SHP77 (cell line): Measurements from ENCODE around the gene PRM3.
A peak's percentile ranks its signal among the peaks of the same experiment; 100 is the strongest.

Experiments
- DNase-seq, 2 experiments: peaks; one replicate each; lab custom pipeline; 2025; lab: John Stamatoyannopoulos, UW

PRM3 gene

DNA sequence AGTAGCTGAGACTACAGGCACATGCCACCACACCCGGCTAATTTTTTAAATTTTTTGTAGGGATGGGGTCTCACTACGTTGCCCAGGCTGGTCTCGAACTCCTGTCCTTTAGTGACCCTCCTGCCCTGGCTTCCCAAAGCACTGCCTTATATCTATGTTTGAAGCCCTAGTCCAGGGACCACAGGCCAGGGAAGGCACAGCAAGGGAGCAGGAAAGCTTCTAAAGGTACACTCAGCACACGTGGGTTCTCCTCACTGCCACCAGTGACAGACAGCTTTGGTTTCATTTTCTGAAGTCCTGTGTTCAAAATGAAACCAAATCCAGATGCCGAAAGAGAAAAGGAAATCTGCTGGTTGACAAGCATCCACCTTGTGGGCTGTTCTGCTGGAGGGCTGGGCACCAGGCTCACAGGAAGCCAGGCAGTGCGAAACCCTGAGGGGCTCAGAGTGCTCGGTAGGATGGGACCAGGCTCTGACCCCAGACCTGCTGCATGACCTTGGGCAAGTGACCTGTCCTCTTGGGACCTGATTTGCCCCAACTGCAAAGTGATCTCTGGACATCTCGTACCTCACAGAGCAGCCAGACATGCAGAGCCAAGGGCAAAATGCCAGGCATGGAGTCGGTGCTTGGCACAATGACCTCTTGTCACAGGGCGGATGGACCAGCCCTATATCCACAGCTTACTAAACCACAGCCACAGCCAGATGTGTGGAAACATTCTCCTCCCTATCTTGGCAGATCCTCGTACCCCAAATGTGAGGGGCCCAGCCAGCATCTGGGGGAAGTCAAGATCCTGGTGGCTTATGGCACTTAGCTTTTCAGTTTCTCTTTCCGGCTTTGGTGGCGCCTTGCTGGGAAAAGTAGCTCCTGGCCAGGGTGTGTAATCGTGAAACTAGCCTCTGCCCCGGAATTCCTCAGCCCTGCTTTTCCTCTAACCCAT lies 14.6 kb downstream of the PRM3 start:
- DNase-seq = no peak

DNA sequence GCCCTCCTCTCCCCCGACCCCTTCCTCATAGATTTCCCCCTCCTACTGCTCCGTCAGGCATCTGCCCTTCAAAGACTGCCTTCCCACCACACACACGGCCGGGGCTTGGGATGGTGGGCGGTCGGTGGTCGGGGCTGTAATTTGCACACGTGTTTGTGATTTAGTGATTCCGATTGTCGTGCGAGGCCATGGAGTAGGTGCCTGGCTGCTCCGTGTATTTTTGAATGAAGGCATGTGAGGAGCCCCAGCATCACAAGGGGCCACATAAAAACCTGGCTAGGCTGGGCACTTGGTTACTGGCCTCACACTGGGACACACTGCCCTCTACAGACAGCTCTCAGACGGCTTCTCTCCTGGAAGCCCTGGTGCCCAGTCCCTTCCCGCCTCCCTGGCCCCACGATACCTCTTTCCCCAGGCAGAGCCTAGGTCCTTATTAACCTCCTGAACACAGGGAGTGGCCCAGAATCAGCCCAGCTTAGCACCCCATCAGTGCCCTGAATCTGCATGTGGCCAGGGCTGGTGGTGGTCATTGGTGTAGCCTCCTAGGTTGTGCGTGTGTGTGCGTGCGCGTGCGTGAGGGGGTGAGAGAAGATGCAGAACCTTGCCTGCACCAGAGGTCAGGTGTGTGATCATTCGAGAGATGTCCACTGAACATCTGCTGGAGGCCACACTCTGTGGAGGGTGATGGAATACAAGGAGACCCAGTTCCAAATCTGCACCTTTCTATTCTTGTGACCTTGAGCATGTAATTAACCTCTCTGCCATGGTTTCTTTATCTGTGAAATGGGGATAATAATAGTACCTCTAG lies 16.1 kb downstream of the PRM3 start:
- DNase-seq = peak; percentile 79 to 82

DNA sequence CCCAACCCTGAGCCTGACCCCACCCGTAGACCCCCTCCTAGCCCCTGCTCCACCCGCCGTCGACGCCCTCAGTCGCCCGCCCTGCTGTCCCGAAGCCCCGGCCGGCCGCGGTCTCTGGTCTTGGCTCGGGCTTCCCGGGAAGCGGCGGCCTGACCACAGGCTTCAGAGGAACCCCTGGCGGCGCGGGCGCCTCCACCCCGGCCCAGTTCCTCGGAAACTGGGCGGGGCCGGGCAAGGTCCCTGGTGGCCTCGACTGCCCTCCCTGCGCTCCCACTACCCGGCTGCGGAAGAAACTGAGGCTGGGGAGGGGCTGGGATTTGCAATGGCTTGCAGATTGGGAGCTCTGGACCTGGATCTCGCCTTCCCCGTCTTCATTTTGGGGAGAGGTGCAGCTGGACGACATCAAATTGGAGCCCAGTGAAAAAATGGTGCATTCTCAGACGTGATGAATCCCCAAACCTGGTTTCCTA lies 16.7 kb downstream of the PRM3 start:
- no peak for DNase-seq

DNA sequence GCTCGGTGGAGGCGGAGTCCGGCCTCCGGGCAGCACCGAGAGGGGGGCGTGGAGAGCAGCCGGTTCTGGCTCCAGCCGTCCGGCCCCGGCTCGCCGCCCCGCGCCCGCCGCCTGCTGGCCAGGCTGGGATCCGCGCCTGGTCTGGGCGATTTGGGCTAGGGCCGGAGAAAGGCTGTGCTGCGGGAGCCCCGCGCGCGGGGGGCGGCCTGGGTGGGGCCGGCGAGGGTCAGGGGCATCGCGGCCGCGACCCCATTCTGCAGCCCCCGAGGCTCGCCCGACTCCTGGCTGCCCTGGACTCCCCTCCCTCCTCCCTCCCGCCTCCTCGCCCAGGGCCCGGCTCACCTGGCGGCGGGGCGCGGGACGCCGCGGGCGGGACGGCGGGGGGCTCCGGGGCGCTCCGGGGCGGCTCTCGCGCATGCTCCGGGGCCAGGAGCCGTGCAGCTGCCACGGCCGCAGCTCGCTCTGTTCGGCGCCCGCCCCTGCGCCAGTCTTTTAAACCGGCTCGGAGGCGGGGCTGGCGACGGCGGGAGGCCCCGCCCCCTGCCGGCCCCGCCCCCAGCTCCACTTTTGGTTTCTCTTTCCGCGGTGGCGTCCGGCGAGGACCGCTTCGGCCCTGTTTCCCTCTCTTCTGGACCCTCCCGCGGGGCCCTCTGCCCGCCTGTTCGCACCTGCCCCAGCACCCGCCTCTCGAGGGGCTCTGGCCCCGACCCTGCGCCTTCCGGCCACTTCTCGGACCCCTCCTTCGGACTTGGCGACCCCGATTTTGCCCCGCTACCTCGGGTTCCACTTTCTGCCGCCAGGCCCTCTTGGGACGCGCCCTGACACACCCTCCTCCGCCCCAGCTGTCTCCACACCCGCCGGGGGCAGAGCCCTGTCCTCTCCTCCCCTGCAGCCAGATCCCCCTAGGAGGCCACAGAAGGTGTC lies 17.4 kb downstream of the PRM3 start, which contains the start of gene SOCS1:
Gene SOCS1 (minus strand): TSS at position 468 of the 924 bp plus-strand sequence. CDS start 726 bp downstream, outside the sequence.
- DNase-seq = peak; percentile 58 to 68

DNA sequence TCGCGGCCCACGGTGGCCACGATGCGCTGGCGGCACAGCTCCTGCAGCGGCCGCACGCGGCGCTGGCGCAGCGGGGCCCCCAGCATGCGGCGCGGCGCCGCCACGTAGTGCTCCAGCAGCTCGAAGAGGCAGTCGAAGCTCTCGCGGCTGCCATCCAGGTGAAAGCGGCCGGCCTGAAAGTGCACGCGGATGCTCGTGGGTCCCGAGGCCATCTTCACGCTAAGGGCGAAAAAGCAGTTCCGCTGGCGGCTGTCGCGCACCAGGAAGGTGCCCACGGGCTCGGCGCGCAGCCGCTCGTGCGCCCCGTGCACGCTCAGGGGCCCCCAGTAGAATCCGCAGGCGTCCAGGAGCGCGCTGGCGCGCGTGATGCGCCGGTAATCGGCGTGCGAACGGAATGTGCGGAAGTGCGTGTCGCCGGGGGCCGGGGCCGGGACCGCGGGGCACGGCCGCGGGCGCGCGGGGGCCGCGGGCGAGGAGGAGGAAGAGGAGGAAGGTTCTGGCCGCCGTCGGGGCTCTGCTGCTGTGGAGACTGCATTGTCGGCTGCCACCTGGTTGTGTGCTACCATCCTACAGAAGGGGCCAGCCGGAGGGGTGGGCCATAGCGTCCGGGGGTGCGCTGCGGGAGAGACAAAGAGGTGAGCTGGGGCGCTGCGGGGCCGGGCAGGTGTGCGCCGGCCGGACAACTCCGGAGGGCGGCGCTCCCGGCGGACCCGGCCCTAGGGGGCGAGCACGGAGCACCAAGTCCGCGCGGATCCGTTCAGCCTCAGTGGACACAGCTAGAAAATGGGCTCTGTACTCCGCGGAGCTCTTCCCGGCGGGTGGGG lies 18.3 kb downstream of the PRM3 start:
- peak; percentile 27 to 43 for DNase-seq

DNA sequence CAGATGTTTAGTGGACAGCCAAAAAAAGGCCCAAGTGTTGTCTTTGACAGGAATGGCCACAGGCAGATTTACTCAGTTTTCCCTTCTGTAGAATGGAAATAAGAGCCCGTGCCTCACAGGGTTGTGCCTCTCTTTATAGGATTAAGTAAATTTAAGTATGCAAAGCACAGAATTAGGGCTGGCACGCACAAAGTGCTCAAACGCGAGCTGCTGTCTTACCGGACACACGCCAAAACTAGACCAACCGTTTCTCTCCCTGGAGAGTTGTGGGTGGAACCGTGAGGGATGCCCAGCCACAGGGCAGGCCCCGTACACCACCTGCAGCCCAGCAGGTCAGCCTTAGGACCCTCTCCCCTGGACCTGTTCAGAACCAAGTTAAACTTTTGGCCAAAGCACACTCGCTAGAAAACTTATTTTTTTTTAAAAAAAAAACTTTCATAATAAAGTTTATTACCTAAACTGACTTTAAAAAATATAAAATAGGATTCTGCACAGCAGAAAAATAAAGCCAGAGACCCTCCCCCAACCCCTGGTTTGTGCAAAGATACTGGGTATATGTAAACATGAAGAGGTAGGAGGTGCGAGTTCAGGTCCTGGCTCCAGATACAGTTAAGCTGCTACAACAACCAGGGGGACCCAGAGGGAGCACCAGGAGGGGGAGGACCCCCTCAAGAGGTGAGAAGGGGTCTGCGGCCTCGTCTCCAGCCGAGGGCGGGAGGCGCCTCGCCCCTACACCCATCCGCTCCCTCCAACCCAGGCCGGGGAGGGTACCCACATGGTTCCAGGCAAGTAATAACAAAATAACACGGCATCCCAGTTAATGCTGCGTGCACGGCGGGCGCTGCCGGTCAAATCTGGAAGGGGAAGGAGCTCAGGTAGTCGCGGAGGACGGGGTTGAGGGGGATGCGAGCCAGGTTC lies 19.2 kb downstream of the PRM3 start:
- DNase-seq = no peak

DNA sequence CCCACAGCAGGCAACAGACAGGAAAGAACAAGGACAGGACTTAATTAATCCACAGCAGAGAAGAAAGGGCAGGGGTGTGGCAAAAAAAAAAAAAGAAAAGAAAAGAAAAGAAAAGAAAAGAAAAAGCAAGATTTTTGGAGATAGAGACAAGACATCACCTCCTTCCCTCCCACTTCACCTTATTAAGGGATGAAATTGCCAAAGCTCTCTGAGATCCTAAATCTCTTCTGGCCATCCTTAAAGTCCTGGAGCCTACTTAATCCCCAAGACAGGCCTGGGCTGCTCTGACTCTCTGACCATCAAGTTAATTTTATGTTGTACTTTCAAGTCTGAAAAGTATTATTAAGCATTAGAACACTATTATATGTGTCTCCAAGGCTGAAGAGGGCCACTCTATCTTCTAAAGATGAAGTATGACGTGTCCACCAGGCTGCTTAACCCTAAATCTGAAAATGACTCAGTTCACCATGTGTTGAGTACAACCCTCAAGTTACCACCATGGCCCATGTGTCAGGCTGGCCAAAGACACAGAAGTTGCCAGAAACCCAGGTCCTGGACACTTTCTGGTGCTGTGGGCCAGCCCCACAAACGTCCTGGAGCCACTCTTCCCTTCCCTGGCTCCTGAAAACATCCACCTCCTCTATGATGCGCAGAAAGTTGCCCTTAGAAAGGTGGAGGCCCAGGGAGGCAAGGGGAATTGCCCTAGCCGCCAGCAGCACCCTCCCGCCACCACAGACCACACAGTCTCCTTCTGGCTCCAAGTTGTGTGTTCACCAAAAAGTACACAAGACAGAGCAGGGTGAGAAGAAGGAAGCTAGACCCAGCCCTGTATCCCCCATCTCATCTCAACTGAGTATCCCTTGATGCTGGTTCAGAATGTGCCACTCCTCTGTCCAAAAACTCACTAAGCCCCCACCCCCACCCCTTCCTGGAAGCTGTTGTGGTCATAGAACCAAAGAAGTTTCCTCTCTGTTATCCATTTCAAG lies 20.1 kb downstream of the PRM3 start:
- DNase-seq = no peak

DNA sequence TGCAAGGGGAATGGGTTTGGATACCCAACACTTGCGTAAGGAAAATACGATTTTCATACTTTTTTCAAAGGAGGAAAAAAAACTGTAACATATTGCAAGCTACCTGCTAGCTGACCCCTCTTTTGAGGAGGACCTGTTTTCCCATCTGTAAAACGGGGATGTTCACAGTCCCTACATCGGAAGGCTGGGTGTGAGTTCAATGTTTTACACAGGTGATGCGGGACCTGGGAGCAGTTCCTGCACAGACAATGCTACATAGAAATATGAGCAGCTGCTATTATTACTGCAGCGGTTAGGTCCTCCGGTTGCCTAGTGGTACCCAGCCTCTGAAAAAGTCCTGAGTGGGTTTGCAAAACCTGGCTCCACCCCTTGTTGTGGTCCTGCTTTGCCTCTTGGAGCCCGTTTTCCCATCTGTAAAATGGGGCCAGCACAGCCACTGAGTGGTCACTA lies 20.9 kb downstream of the PRM3 start:
- DNase-seq = no peak

DNA sequence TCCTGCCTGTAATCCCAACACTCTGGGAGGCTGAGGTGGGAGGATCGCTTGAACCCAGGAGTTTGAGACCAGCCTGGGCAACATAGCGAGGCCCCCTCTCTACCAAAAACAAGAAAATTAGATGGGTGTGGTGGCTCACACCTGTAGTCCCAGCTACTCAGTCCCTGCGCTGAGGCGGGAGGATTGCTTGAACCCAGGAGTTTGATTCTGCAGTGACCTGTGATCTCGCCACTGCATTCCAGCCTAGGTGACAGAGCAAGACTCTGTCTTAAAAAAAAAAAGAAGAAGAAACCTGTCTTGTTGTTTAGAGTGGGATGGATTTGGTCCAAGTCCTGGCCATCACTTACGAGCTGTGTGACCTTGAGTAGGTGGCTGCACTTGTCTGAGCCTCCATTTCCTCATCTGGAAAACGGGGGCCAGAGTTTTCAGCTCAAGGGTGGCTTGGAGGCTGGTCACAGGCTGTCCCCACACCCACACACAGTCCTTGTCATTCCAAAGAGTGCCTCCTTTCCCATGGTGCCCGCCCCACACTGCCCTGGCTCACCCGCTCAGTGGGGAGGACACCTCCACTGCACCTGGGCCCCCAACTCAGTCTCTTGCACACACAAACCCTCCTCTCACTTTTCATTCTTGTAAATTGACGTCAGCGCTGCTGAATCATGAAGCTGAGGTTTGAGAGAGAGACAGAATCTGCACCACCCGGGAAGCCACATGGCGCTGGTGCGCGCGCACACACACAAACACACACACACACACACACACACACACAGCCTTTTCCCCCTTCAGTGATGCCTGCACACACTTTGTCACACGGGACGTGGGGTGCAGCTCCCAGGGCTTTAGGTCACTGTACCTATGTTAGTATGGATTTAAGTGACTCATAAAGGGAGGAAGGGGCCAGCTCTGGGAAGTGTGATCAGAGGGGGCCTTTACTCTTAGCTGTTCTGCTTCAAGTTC lies 21.6 kb downstream of the PRM3 start:
- DNase-seq = no peak

DNA sequence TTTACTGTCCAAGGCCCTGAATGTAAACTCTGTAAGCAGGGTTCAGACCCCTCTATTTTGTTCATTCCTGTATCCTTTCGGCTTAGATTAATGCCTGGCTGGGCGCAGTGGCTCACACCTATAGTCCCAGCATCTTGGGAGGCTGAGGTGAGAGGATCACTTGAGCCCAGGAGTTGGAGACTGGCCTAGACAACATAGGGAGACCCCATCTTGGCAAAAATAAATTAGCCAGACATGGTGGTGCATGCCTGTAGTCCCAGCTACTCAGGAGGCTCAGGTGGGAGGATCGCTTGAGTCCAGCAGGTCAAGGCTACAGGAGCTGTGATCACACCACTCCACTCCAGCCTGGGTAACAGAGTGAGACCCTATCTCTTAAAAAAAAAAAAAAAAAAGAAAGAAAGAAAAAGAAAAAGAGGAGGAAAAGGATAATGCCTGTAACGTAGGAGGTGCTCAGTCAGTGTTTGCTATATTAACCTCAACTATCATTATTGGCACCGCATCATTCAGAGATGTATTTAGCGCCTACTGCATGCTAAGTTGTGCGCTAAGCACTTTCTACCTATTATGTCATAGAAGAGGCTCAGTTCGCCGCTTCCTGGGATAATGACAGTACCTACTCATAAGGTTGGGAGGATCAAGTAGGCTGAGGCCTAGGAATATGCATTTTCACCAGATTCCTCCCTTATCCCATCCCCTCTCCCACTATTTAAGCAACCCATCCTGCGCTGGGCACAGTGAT lies 22.5 kb downstream of the PRM3 start:
- DNase-seq = no peak

DNA sequence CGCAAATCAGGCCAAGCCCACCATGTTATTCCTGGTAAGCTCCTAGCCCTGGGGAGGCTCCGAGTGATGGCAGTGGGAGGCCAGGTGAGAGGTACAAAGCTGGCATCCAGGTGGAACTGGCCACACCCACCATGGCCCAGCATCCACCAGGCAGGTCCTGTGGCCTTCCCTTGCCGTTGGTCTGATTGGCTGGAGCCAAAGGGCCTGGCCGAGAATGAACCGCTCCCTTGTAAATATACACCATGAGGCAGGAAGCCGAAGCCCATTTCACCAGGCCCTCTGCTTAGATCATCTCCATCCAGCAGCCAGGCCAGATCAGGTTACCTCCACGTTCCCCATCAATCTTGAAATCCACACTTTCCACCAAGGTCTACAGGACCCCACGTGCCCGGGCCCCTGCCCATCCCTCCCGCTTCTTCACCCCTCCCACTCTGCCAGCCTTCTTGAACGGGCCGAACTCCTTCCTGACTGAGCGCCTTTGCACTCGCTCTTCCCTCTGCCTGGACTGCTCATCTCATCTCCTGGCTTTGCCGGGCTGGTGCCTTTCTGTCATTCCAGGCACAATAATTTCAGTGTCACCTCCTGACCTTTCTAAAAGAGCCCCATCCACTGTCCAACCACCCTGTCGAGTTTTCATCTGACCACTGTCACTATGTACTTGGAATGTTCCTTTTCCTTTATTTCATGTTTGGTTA lies 23.2 kb downstream of the PRM3 start:
- no peak for DNase-seq

DNA sequence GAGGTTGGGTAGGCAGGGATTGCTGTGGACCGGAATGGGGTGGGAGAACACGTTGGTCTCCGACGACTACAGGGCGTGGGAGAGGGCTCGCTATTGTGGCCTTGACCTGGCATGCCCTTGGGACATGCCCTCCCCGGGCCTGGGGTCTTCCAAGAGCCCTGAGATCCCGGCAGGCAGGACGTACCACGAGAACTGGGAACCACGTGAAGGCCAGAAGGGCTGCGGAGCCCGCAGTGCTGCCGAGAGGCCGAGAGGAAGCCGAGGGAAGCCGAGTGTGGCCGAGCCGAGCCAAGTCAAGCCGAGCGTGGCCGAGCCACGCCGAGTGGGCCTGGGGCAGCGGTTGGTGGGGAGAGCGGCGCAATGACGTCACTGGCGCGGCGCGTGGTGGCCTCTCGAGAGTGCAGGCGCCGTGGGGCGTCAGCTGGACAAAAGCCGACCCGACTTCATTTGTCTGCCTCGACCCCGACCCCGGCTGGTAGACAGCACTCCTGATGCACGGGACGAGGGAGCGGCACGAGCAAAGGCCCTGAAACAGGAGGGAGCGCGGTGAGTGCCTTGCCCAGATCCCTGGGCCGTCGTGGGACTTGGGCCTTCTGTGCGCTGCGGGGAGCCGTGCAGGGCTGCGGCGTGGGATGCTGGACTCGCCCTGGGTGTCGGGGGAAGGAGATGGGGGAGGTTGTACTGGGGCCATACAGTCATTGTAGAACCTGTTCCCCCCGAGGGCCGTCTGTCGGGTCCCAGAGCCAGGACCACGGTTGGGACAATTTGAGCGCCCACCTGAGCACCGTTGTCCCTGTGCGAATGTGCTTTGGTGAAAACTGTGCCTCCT lies 24.0 kb downstream of the PRM3 start:
- no peak for DNase-seq

DNA sequence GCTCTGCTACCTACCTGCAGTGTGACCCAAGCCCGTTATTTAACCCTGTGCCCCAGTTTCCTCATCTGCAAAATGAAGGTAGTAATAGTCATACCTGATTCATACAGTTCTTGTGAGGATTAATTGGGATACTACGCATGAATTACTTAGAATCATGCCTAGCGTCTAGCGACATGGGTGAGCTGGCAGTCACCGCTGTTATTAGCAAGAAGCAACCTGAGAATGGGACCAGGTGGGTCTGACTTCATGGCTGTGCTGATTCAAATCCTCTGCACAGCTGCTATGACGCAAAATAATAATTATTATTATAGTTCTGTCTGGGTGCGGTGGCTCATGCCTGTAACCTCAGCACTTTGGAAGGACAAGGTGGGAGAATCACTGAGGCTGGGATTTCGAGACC lies 25.3 kb downstream of the PRM3 start:
- DNase-seq = no peak

DNA sequence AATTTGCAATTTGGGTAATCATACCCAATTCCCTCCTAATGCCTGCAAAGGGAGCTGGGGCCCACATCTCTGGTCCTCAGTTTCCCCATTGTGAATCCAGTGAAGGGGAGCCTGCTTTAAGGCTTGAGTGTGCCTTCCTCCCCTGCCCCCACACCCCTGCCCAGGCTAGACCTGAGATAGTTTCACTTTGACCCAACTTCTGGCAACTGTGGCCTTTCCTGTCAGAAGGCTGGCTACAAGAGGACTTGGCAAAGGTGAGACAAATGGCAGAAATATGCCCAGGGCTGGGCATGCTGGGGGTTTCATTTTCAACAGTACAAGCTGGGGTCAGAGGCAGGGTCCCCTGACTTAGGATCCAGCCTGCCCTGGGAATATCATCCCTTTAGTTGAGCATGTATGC lies 27.4 kb downstream of the PRM3 start:
- no peak for DNase-seq

DNA sequence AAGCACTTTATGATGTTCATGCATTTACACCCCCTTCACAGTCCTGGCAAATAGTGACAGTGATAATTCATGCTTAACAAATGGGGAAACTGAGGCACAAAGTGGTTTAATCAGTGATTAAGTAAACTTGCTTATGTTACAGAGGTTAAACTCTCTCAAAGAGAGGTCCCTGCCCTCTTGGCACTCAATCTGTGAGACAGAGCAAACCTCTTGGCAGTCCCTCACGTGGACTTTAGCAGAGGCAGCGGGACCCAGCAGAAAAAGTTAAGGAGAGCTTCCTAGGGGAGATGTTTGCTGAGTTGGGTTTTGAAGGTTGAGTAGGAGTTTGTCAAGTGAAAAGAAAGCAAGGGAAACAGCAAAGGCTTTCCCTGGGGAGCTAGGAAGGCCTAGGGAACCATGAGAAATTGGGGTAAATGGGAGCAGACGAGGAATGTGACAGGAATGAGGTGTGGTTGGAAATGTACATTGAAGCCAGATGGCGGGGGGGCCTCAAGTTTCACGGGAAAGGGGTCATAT lies 28.1 kb downstream of the PRM3 start:
- no peak for DNase-seq
